ENCODE results near the gene MYBL2. TPM values are rescaled to one million over a fixed set of nuclear protein-coding genes. Genes with fewer than 3 reads are reported as not detected.
A peak's percentile ranks its signal among the peaks of the same experiment; 100 is the strongest.

MYBL2 gene
- total and polyA plus RNA-seq, 8 donors, result 4.7 to 14.5 (median 5.7) TPM

DNA sequence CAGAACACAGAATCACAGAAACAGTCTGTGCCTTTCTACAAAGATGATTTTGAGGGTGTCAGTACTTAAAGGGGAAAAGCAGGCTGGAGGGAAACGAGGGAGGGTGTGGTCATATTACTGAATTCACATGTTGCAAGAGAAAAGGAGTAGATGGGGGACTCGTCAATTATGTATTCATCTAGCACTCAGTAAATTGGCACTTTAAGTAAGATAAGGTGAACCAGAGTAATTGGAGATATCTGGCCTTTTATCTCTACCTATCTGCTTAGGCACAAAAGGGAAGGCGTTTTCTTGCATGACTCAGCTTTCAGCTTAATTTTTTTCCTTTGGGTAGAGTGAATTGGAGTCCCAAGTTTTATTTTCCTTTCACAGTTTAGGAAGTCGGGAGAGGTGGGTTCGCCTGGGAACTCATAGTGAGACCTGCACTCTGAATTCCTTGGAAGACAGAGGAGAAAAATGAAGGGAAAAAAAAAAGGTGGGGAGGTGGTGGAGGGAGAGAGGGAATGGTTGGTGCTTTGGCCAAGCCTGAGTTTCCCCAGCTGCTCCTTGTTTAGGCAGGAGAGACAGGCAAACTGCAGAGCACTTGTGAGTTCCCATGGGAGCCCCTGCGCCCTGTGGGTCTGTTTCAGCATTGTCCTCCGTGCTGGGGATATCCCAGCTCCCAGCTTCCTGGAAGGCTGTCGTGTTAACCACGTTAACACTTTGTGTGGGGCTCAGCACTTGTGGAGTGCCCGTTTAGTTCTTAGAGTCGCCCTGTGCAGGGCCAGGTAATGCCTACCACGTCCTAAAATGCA, 79.6 kb downstream of the MYBL2 start:
- Histone ChIP-seq H3K9me3 (no peaks in the 10 kb centered on the region), H3K27me3 (peaks cover 0 to 29% (median 1%) of the 10 kb centered on the region in 4 donors), H3K27ac (no peak overlapping the region), H3K36me3 (no peaks in the 10 kb centered on the region), H3K4me3 (no peak overlapping the region), H3K4me1 (no peaks in the 10 kb centered on the region)
- DNase-seq (no peak), ATAC-seq (no peak), FAIRE-seq (no peak)
- WGBS, 2 donors, result 26 to 31% methylated on average over 12 of the region's 12 CpGs
- intact Hi-C loops (cut with DNase I), result loop anchor here in 1 of 3 donors (5.0 kb wide), 1 partner anchor 336 kb away; no protein-coding TSS in a partner anchor
- TF ChIP-seq CTCF (IDR thresholded peaks at IDR 0.05), result no peak

GRCh38 chr20:43748274-43748673, 81.4 kb downstream of the MYBL2 start:
- no peak for DNase-seq
- WGBS, 2 donors, result 56 to 72% methylated on average over 1 of the region's 1 CpG
- H3K27me3 ChIP-seq, result peaks cover 0 to 29% (median 1%) of the 10 kb centered on the region in 4 donors
- H3K4me3 ChIP-seq, result no peak overlapping the region
- no peaks in the 10 kb centered on the region for H3K36me3 ChIP-seq
- intact Hi-C loops (cut with DNase I), result loop anchor here in 1 of 3 donors (5.0 kb wide), 1 partner anchor 334 kb away; no protein-coding TSS in a partner anchor
- ATAC-seq, result no peak
- H3K9me3 ChIP-seq, result no peaks in the 10 kb centered on the region
- no peaks in the 10 kb centered on the region for H3K4me1 ChIP-seq
- no peak overlapping the region for H3K27ac ChIP-seq
- no peak for TF ChIP-seq CTCF (IDR thresholded peaks at IDR 0.05)
- FAIRE-seq, result no peak

GRCh38 chr20:43749734-43750294, 82.9 kb downstream of the MYBL2 start:
- H3K27me3 ChIP-seq, result peaks cover 0 to 19% (median 1%) of the 10 kb centered on the region in 4 donors
- no peaks in the 10 kb centered on the region for H3K4me1 ChIP-seq
- no peak for FAIRE-seq
- intact Hi-C loops (cut with DNase I), result loop anchor here (5.0 to 10.0 kb wide), 2 partner anchors 325 to 332 kb away; no protein-coding TSS in a partner anchor
- ATAC-seq, result peak; percentile 79 to 93 (median 92)
- no peaks in the 10 kb centered on the region for H3K36me3 ChIP-seq
- 8 to 9% methylated on average over 23 of the region's 23 CpGs for WGBS, 2 donors
- TF ChIP-seq CTCF (IDR thresholded peaks at IDR 0.05), result peak; percentile 99
- no peaks in the 10 kb centered on the region for H3K9me3 ChIP-seq
- H3K4me3 ChIP-seq, result no peak overlapping the region
- peak; percentile 41 to 99 (median 79) for DNase-seq
- no peak overlapping the region for H3K27ac ChIP-seq

DNA sequence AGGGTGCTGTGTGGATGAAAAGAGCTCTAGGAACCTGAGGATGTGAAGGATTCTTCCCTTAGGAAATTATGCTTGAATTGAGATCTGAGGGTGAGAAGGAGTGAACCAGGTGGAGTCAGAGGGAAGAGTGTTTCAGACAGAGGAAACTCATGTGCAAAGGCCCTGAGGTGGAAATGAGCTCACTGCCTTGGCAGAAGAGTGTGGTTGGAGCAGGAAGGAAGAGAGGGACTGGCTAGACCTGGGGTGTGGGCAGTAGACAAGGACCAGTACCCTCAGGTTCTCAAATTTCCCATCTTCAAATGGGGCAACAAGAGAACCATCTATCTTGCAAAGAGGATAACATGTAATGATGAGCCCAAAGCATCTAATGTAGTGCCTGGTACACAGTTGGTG, 83.9 kb downstream of the MYBL2 start:
- Histone ChIP-seq H3K27me3 (peaks cover 0 to 11% (median 1%) of the 10 kb centered on the region in 4 donors), H3K9me3 (no peaks in the 10 kb centered on the region), H3K36me3 (no peaks in the 10 kb centered on the region), H3K27ac (no peak overlapping the region), H3K4me3 (no peak overlapping the region), H3K4me1 (no peaks in the 10 kb centered on the region)
- ATAC-seq (no peak), DNase-seq (no peak), FAIRE-seq (no peak)
- TF ChIP-seq CTCF (IDR thresholded peaks at IDR 0.05), result no peak
- intact Hi-C loops (cut with DNase I), result loop anchor here in 2 of 3 donors (5.0 to 10.0 kb wide), 2 partner anchors 324 to 332 kb away; no protein-coding TSS in a partner anchor
